Right hindlimb (tissue), 1 donor: ENCODE results near the gene MAPK7.

Experiments
- DNase-seq: peaks from one replicate; pipeline ENCODE4 v3.0.0-alpha.2; 2018

Gene MAPK7

GRCh38 chr17:19424934-19425868 is 46.9 kb downstream of the MAPK7 start:
- DNase-seq, result no peak

- DNase-seq, result no peak
These were observed 48.3 kb downstream of the MAPK7 start for GRCh38 chr17:19426631-19427030.

GRCh38 chr17:19431691-19432090 is 53.4 kb downstream of the MAPK7 start:
- no peak for DNase-seq
